Superior temporal gyrus (tissue), 1 donor: ENCODE data around the gene SPATA22.
"Not testable (repeated sequence)": the region's sequence is repeated elsewhere in the genome, so short reads cannot be mapped to it uniquely, and the experiment has no call there.

ENCODE experiments used
- DNase-seq: peaks from one replicate; pipeline ENCODE4 v3.0.0-alpha.2; 2016; ENCODE audit errors: extremely low spot score

Gene SPATA22

GRCh38 chr17:3471599-3471998 is at the start of gene SPATA22:
SPATA22 (minus strand) TSS chr17:3471819; CDS start chr17:3469325, 2,494 bp downstream.
- no peak for DNase-seq

- DNase-seq: not testable (repeated sequence)
Observed at GRCh38 chr17:3519472-3519871, 47.9 kb upstream of the SPATA22 start.

- no peak for DNase-seq
Observed at GRCh38 chr17:3514873-3515272, 43.3 kb upstream of the SPATA22 start.

GRCh38 chr17:3514167-3514566 is 42.5 kb upstream of the SPATA22 start:
- DNase-seq: not testable (repeated sequence)

GRCh38 chr17:3513305-3514035 is 41.9 kb upstream of the SPATA22 start:
- DNase-seq: no peak

GRCh38 chr17:3512505-3513171 is 41.0 kb upstream of the SPATA22 start:
- peak; percentile 93 for DNase-seq

- DNase-seq: no peak
Observed at GRCh38 chr17:3511852-3512504, 40.4 kb upstream of the SPATA22 start.

GRCh38 chr17:3510090-3510489 is 38.5 kb upstream of the SPATA22 start:
- no peak for DNase-seq

- no peak for DNase-seq
Observed at GRCh38 chr17:3507869-3508268, 36.2 kb upstream of the SPATA22 start.

- no peak for DNase-seq
Observed at GRCh38 chr17:3507071-3507470, 35.5 kb upstream of the SPATA22 start.

- DNase-seq: no peak
Observed at GRCh38 chr17:3506054-3506453, 34.4 kb upstream of the SPATA22 start.

- no peak for DNase-seq
Observed at GRCh38 chr17:3505008-3505407, 33.4 kb upstream of the SPATA22 start.

GRCh38 chr17:3503285-3503684 is 31.7 kb upstream of the SPATA22 start:
- peak; percentile 59 for DNase-seq

- peak; percentile 90 for DNase-seq
Observed at GRCh38 chr17:3502466-3502865, 30.8 kb upstream of the SPATA22 start.

GRCh38 chr17:3501344-3501743 is 29.7 kb upstream of the SPATA22 start:
- no peak for DNase-seq

GRCh38 chr17:3497101-3497500 is 25.5 kb upstream of the SPATA22 start:
- no peak for DNase-seq

- no peak for DNase-seq
Observed at GRCh38 chr17:3485481-3486068, 14.0 kb upstream of the SPATA22 start.

GRCh38 chr17:3482852-3483251 is 11.2 kb upstream of the SPATA22 start:
- DNase-seq: no peak

GRCh38 chr17:3479988-3480387 is 8.4 kb upstream of the SPATA22 start:
- DNase-seq: no peak

- DNase-seq: peak; percentile 81
Observed at GRCh38 chr17:3475812-3476610, 4.4 kb upstream of the SPATA22 start, which contains the start of gene ASPA. ASPA (plus strand) TSS chr17:3475997; CDS start chr17:3476160, 163 bp downstream.

GRCh38 chr17:3475251-3475685 is 3.6 kb upstream of the SPATA22 start:
- peak; percentile 74 for DNase-seq
